Amygdala (tissue), 56 donors: ENCODE results near the gene PKNOX1.
"Not testable (repeated sequence)": the region's sequence is repeated elsewhere in the genome, so short reads cannot be mapped to it uniquely, and the experiment has no call there.

Experiments
- DNase-seq, 56 donors: peaks; one replicate each; lab custom pipeline; 2025; lab: John Stamatoyannopoulos, UW

The PKNOX1 gene

DNA sequence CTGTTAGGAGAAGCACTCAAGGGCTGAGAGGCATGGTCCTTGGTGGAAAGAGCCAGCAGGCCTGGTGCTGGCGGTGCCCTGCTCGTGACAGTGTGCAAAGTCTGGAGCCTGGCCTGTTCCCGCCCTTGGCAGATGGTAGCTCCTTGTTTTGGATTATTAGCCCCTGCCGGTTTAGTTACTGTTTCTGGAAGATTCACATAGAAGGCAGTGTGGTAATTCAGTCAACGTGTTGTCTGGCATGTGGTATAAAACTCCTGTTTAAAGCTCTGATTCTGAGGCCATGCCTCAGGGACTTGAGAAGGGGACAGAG, 6.8 kb downstream of the PKNOX1 start:
- no peak for DNase-seq

DNA sequence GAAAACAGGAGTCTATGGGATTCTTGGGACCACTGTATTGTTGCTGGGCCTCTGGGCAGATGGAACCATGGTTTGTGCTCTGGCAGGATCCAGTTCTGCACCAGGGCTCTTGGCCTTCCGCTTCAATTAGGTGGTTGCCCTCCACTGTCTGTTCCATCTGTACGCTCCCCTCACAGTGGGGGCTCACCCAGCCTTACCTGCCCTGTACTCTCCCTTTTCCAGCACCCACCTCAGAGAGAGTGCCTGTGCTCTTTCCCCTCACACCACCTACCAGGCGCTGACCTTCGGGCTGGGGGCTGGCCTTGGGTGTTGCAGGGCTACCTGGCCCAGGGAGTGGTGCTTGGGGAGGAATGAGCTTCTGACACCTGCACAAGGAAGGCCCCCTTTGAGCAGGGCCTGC, 7.5 kb downstream of the PKNOX1 start:
- no peak for DNase-seq

DNA sequence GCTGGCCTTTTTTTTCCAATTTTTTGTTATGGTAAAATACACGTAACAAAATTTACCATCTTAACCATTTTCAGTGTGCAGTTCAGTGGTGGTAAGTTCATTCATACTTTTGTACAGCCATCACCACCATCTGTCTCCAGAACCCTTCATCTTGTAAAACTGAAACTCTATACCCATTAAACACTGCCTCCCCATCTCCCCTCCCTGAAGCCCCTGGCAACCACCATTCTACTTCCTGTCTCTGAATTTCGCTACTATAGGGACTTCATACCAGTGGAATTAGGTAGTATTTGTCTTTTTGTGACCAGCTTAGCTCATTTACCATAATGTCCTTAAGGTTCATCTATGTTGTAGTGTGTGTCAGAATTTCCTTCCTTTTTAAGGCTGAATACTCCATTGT, 8.7 kb downstream of the PKNOX1 start:
- no peak for DNase-seq

DNA sequence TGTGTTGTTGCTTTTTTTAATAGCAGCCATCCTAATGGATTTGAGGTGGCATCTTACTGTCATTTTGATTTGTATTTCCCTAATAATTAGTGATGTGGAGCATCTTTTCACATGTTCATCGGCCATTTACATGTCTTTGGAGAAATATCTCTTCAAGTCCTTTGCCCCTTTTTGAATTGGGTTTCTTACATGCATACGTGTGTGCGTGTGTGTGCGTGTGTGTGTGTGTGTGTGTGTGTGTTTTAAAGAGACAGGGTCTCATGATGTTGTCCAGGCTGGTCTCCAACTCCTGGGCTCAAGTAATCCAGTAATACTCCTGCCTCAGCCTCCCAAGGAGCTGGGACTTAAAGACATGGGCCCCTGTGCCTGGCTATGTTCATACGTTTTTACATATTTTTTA, 9.5 kb downstream of the PKNOX1 start:
- no peak for DNase-seq

DNA sequence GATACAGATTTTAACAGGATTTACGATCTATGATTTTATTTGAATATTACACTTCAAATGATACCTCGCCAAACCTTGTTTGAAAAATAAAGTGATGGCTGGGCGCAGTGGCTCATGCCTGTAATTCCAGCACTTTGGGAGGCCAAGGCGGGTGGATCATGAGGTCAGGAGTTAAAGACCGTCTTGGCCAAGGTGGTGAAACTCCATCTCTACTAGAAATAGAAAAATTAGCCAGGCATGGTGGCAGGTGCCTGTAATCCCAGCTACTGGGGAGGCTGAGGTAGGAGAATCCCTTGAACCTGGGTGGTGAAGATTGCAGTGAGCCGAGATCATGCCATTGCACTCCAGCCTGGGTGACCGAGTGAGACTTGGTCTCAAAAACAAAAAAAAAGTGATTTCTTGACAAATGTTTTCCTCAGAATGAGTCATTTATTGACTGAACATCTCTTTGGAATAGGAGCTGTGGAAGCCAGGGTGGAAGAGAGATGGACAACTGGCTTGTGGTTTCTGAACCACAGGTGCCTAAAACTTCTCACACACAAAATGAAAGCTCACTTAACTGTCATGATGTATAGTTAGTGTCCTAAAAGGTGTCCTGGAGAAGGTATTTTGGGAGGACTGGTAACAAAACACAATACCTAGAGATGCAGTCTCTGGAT, 11.9 kb downstream of the PKNOX1 start:
- no peak for DNase-seq

DNA sequence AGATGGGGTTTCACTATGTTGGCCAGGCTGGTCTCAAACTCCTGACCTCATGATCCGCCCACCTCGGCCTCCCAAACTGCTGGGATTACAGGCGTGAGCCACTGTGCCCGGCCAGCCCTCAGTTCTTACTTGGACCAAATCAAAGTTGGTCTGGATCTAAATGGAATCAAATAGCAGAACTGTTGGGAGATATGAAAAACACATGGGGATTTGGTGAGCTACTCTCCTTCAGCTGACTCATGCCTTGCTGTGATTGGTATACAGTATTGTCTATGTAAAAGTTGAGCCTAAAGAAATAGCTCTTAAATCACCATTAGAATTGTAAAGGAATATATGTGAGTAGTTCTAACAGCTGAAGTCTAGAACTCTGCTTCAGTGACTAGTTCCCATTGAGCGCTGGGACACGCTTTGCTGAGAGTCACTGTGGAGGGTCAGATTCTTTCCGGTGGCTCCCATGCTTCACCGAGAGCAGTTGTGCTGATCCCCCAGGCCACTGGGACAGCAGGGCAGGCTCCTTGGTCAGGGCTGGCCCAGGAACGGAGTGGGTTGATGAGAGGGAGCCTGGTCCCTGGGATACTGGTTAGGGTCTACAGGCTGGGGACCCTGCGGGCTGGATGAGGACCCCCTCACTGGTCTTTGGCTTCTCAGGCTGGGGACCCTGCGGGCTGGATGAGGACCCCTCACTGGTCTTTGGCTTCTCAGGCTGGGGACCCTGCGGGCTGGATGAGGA, 14.0 kb downstream of the PKNOX1 start:
- no peak for DNase-seq

DNA sequence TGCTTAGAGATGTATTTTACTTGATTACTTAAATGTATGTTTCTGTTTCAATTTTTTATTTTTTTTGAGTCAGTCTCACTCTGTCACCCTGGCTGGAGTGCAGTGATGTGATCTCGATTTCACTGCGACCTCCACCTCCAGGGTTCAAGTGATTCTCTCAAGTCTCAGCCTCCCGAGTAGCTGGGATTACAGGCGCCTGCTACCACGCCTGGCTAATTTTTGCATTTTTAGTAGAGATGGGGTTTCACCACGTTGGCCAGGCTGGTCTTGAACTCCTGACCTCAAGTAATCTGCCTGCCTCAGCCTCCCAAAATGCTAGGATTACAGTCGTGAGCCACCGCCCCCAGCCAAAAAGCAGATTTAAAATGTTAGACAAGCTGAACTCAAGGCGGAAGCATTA, 15.0 kb downstream of the PKNOX1 start:
- not testable (repeated sequence) for DNase-seq

DNA sequence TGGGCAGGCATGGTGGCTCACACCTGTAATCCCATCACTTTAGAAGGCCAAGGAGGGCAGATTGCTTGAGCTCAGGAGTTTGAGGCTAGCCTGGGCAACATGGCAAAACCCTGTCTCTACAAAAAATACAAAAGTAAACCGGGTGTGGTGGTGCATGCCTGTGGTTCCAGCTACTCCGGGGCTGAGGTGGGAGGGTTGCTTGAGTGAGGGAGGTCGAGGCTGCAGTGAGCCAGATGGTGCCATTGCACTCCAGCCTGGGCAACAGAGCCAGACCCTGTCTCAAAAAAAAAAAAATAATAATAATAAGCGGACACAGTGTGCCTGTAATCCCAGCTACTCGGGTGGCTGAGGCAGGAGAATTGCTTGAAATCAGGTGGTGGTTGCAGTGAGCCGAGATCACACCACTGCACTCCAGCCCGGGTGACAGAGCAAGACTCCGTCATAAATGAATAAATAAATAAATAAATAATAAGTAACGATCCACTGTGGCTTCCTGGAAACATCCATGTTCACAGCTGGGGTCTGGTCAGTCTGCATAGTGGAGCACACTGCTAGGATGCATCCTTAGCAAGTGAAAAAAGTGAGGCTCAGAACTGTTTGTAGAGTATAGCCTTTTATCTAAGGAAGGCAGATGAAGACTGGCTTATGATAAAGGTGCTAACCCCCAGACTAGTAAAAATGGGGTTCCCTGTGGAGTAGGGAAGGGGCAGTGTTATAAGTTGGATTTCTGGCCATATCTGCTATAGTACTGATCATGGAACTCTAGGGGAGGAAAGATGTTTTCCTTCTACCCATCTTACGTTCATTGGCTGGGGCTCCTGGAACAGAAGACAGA, 15.7 kb downstream of the PKNOX1 start:
- DNase-seq = no peak

DNA sequence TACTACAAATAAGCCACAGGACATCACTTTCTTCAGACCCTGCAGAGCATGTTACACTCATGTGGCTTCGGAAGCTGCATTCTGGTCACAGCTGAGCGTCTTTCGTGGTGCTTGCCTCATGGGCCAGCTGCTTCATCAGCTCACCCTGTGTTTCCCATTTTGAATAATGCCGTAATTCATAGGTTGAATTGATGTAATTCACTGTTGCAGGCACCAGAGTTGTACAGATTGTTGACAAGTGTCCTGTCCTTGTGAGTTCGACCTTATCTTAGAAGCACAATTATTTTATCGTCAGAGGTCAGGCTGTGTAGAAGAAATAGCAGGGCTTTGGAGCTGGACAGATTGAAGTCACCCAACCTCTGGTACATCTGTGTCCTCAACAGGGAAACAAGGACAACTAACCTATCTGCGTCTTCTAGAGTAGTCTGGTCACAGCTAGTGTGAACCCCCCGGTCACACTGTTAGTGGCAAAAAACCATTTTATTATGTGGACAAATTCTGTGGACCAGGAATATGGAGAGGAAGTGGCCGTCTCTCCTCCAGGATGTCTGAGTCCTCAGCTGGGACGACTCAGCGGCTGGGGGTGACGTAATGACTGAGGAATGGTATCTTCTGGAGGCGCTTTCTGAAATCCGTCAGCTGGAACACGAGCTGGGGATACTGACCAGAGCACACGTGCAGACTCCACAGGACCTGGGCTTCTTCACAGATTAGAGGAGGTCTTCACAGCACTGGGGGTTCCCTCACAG, 17.8 kb downstream of the PKNOX1 start:
- DNase-seq = peak in 2 of 56 donors; percentile 15 to 25

DNA sequence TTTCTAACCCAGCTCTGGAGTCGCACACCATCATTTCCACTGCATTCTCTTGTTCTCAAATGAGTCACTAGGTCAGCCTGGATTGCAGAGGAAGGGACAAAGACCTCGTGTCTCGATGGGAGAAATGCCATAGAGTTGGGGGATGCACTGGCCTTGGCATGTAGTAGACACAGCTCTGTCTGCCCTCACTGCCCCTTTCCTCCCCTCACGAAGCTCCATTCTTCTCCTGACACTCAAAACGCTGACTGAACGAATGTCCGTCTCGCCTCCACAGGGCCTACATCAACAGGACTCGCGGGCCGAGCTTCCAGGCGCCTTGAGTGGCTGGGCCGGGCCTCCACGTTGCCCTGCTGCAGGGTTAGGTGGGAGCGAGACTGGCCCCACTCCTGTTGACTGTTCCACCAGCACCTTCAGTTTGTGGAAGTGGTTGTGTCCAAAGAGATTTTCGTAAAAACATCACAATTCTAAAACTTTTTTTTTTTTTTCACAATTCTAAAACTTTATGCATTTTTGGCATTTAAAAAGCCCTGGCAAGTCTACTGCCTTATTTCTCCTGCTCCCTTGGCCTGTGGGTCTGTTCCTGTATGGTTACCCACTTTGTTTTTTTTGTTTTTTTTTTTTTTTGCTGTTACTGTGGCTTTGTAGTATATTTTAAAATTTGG, 18.8 kb downstream of the PKNOX1 start:
- no peak for DNase-seq

DNA sequence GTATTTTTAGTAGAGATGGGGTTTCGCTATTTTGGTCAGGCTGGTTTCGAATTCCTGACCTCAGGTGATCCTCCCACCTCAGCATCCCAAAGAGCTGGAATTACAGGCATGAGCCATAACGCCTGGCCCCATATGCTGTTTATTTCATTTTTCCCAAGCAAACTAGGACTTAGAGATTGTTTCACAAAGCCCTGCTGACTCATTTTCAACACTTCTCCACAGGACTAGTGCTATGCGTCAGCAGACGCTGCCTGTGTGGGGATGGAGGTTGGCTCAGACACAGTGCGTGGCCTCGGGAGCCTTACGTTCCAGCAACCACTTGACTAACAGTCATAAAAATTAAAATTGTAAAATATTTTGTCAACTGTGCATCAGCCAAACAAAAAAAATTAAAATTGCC, 22.7 kb downstream of the PKNOX1 start:
- DNase-seq = peak in 10 of 56 donors; percentile 10 to 49 (median 26)

DNA sequence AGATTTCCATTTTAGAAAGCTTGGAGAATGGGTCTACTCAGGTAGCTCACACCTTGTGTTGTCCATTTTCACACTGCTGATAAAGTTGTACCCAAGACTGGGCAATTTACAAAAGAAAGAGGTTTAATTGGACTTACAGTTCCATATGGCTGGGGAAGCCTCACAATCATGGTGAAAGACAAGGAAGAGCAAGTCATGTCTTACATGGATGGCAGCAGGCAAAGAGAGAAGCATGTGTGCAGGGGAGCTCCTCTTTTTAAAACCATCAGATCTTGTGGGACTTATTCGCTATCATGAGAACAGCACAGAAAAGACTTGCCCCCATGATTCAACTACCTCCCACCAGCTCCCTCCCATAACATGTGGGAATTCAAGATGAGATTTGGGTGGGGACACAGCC, 23.6 kb downstream of the PKNOX1 start:
- not testable (repeated sequence) for DNase-seq

DNA sequence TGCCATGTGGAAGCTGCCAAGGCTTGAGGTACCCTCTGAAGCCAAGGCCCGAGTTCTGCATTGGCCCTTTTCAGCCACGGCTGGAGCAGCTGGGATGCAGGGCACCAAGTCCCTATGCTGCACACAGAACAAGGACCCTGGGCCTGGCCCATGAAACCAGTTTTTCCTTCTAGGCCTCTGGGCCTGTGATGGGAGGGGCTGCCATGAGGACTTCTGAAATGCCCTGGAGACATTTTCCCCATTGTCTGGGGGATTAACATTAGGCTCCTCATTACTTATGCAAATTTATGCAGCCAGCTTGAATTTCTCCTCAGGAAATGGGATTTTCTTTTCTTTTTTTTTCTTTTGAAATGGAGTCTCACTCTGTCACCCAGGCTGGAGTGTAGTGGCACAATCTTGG, 24.8 kb downstream of the PKNOX1 start:
- not testable (repeated sequence) for DNase-seq

DNA sequence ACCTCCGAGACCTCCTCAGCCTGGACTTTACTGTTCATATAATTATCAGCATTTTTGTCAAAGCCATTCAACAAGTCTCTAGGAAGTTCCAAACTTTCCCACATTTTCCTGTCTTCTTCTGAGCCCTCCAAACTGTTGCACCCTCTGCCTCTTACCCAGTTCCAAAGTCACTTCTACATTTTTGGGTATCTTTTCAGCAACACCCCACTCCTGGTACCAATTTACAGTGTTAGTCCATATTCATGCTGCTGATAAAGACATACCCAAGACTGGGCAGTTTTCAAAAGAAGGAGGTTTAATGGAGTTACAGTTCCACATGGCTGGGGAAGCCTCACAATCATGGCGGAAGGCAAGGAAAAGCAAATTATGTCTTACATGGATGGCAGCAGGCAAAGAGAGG, 25.7 kb downstream of the PKNOX1 start:
- not testable (repeated sequence) for DNase-seq

DNA sequence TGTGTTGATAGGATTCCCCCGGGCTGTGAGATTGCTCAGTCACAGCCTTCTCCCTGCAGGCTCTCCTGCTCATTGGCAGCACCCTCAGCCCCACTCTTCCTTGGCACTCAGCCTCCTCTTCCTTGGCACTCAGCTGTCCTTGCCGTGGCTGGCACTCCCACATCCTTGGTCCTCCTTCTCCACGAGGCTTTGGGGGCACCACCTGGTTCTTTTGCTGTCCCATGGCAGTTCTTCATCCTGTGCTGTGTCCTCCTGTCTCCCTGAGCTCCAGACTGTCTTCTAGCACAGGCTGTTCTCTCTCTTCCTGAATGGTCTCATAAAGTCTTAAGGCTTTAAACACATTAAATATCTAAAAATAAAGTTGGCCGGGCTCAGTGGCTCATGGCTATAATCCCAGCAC, 27.0 kb downstream of the PKNOX1 start:
- DNase-seq = peak in 7 of 56 donors; percentile 7 to 30 (median 11)

DNA sequence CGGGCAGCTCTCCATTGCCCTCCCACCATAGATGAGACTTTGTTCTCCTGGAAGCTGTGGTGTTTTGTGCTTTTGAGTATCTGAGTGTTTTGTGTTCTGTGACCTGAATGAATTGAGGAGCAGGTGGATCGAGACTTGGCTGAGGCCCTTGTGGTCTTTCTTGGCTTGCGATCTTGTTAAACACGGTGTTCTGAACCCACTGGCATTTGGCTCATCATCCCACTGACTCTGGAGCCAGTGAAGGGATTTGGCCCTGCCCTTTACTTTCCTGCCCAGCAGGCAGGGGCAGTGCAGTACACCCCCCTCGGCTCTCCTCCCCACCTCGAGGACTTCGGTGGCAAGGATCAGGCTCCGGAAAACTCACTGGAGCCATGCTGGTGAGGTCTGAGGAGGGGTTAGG, 30.6 kb downstream of the PKNOX1 start:
- no peak for DNase-seq

DNA sequence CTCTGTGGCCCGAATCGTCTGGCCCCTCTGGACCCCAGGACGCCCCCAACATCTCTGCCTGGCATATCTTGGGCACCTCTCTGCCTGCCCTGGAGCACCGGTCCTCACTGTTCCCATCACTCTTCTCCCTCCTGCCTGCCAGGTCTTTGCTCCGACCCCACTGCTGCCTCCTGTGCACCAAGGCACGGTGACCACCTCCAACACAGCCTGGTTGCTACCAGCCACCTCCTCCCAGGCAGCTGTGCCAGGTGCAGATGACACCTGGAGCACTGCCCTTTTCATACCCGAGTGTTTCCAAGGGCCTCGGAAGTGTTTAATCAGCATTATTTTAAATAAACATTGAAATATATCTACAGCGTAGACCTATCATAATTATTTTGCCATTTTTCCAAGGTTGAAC, 31.3 kb downstream of the PKNOX1 start:
- DNase-seq = no peak

DNA sequence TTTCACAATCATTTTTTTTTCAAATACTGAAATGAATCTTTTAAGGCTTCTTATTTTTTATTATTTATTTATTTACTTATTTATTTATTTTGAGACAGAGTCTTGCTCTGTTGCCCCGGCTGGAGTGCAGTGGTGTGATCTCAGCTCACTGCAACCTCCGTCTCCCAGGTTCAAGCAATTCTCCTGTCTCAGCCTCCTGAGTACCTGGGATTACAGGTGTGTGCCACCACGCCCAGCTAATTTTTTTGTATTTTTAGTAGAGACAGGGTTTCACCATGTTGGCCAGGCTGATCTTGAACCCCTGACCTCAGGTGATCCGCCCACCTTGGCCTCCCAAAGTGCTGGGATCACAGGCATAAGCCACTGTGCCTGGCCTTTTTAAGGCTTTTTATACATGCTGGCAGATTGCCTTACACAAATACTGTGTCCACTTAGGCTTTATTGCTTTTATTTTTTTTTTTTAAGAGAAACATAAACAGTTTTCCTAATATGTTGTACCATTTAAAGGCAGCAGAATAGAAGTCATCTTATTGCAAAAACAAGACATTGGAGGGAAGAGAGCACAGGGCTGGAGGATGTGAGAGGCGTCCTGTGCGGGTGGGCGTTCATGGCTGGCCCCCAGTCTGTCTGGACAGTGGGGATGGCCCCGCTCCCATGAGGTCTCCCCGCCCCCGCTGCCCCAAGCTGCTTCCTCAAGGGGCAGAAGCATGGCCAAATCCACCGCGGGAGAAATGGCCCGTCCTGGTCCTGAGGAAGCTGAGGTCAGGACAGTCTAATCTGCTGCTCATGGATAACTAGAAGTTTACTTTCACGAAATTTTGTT, 31.9 kb downstream of the PKNOX1 start:
- not testable (repeated sequence) for DNase-seq

DNA sequence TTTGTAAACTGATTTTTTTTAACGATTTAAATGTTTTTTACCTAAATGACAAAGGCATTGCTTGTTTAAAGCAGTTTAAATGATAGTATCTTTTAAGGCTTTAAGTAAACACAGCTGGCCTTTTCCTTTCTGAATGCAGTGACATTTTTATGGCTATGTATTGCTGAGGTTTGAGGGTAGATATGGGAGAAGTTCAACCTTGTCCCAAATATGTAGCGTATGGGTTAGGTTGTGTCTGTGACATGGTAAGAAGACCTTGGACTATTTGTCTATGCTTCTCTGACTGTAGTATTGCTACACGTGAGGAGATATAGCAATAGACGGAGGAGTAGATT, 32.5 kb downstream of the PKNOX1 start:
- no peak for DNase-seq

DNA sequence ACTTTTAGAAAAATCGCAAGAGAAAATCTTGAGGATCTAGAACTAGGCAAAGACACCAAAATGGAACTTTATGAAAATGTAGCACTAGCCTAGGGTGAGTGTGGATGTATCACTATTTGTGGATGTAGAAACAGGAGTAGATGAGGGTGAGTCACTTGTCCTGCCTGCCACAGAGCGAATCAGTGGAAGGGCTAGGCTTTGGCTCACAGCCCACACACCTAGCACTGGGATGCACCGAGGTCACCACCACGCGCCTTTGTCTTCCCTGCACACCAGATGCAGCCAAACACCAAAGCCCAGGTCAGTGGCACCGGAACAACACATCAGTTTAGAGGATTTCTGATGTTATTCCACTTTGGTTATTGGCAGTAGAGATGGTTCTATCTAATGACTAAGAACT, 38.2 kb downstream of the PKNOX1 start:
- no peak for DNase-seq
